SK-N-SH (cell line): ENCODE data around the gene TTC38.

Experiments
- JUND ChIP-seq: IDR thresholded peaks from 2 replicates; pipeline ENCODE4 v1.4.0; 2012
- NFIC ChIP-seq: IDR thresholded peaks from 2 replicates; pipeline ENCODE4 v1.4.0; 2012; ENCODE audit warnings: borderline replicate concordance
- NRF1 ChIP-seq: IDR thresholded peaks from 2 replicates; pipeline ENCODE4 v1.6.1; 2012; ENCODE audit warnings: low read depth, mild to moderate bottlenecking, low read length
- POLR2AphosphoS5 ChIP-seq: IDR thresholded peaks from 2 replicates; pipeline ENCODE4 v1.6.1; 2012; ENCODE audit warnings: low read depth, low read length
- TF ChIP-seq, protein P1 (sequence below): fragments of 200-600 bp; sonication (generic); IDR thresholded peaks from 2 replicates; pipeline ENCODE4 v1.6.1; 2017; ENCODE audit warnings: antibody characterized with exemption, mild to moderate bottlenecking, moderate library complexity
- TF ChIP-seq, protein P2 (sequence below): fragments of 150-350 bp; IDR thresholded peaks from 2 replicates; pipeline ENCODE4 v1.6.1; 2017; ENCODE audit warnings: antibody characterized with exemption, low read length, low read depth, borderline replicate concordance

DNA sequence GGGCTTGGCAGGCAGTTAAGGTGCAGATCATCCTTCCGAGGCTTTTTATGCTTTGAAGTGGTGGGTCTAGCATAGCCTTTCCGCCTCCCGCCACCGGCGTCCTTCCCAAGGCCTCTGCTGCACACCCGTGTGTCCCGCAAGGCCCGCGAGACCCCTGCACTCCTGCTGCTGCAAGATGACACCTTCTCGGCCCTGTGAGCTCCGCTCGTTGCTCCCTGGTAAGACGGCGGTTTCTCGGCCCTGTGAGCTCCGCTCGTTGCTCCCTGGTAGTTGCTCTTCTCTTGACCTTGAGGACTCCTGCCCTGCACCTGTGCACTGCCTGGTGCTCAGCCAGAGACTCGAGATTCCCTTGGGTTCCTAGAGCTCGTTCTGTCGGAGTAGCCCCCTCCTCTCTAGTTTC is 49.8 kb downstream of the TTC38 start:
- TF ChIP-seq NFIC = no peak
- TF ChIP-seq, protein P1, sequence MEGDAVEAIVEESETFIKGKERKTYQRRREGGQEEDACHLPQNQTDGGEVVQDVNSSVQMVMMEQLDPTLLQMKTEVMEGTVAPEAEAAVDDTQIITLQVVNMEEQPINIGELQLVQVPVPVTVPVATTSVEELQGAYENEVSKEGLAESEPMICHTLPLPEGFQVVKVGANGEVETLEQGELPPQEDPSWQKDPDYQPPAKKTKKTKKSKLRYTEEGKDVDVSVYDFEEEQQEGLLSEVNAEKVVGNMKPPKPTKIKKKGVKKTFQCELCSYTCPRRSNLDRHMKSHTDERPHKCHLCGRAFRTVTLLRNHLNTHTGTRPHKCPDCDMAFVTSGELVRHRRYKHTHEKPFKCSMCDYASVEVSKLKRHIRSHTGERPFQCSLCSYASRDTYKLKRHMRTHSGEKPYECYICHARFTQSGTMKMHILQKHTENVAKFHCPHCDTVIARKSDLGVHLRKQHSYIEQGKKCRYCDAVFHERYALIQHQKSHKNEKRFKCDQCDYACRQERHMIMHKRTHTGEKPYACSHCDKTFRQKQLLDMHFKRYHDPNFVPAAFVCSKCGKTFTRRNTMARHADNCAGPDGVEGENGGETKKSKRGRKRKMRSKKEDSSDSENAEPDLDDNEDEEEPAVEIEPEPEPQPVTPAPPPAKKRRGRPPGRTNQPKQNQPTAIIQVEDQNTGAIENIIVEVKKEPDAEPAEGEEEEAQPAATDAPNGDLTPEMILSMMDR = no peak
- TF ChIP-seq NRF1 = no peak
- TF ChIP-seq POLR2AphosphoS5 = no peak
- TF ChIP-seq JUND = no peak
- TF ChIP-seq, protein P2, sequence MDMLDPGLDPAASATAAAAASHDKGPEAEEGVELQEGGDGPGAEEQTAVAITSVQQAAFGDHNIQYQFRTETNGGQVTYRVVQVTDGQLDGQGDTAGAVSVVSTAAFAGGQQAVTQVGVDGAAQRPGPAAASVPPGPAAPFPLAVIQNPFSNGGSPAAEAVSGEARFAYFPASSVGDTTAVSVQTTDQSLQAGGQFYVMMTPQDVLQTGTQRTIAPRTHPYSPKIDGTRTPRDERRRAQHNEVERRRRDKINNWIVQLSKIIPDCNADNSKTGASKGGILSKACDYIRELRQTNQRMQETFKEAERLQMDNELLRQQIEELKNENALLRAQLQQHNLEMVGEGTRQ = no peak
